Loucy (cell line): Measurements from ENCODE around the gene RIN3.

ENCODE experiments used
- H2AFZ ChIP-seq: fragments of 200-600 bp; sonication (generic); 2 replicates; pipeline ENCODE4 v1.6.0; 2016; ENCODE audit warnings: antibody characterized with exemption, mild to moderate bottlenecking, low read length, moderate library complexity
- H3F3A ChIP-seq: fragments of 200-600 bp; 2 replicates; pipeline ENCODE4 v1.6.0; 2016; ENCODE audit warnings: antibody characterized with exemption, low read depth, mild to moderate bottlenecking
- H3K27me3 ChIP-seq: fragments of 200-600 bp; sonication (generic); 2 replicates; pipeline ENCODE4 v1.6.1; 2014; ENCODE audit warnings: low read length, mild to moderate bottlenecking; ENCODE audit not compliant: insufficient read depth, poor library complexity, severe bottlenecking
- H3K36me3 ChIP-seq: fragments of 200-600 bp; sonication (generic); 2 replicates; pipeline ENCODE4 v1.6.1; 2016; ENCODE audit warnings: low read length; ENCODE audit not compliant: insufficient read depth
- H3K4me1 ChIP-seq: fragments of 200-600 bp; sonication (generic); 2 replicates; pipeline ENCODE4 v1.5.1; 2014; ENCODE audit warnings: low read length, mild to moderate bottlenecking; ENCODE audit not compliant: insufficient read depth, poor library complexity, severe bottlenecking
- H3K4me2 ChIP-seq: fragments of 200-600 bp; sonication (generic); 2 replicates; pipeline ENCODE4 v1.6.0; 2014; ENCODE audit warnings: antibody characterized with exemption, low read length, low read depth, mild to moderate bottlenecking; ENCODE audit not compliant: poor library complexity, severe bottlenecking
- H3K4me3 ChIP-seq: fragments of 200-600 bp; sonication (generic); 2 replicates; pipeline ENCODE4 v1.5.1; 2014; ENCODE audit warnings: low read length, mild to moderate bottlenecking, mixed read lengths; ENCODE audit not compliant: poor library complexity, severe bottlenecking
- H3K79me2 ChIP-seq: fragments of 200-600 bp; sonication (generic); 2 replicates; pipeline ENCODE4 v1.6.1; 2014; ENCODE audit warnings: low read length; ENCODE audit not compliant: insufficient read depth
- H3K9ac ChIP-seq: fragments of 200-600 bp; sonication (generic); 2 replicates; pipeline ENCODE4 v1.6.0; 2014; ENCODE audit warnings: mild to moderate bottlenecking, low read depth, low read length, moderate library complexity; ENCODE audit not compliant: poor library complexity, severe bottlenecking
- H3K9me2 ChIP-seq: fragments of 200-600 bp; sonication (generic); replicated peaks from 2 replicates; pipeline ENCODE4 v1.6.1; 2016; ENCODE audit warnings: low read depth, low read length, mixed read lengths
- H3K9me3 ChIP-seq: fragments of 200-600 bp; sonication (generic); 2 replicates; pipeline ENCODE4 v1.6.1; 2014; ENCODE audit warnings: mild to moderate bottlenecking, antibody characterized with exemption, low read length, low read depth; ENCODE audit not compliant: insufficient read depth
- H4K20me1 ChIP-seq: fragments of 200-600 bp; sonication (generic); 2 replicates; pipeline ENCODE4 v1.6.0; 2014; ENCODE audit warnings: antibody characterized with exemption, low read length, mild to moderate bottlenecking; ENCODE audit not compliant: insufficient read depth, poor library complexity, severe bottlenecking
- CTCF ChIP-seq: fragments of 200-600 bp; sonication (generic); conservative IDR thresholded peaks from 2 replicates; pipeline ENCODE4 v1.5.1; 2014; ENCODE audit warnings: mild to moderate bottlenecking, antibody characterized with exemption, low read length
- EZH2phosphoT487 ChIP-seq: fragments of 200-600 bp; IDR thresholded peaks from 2 replicates; pipeline ENCODE4 v1.6.1; 2018; ENCODE audit warnings: antibody characterized with exemption, mild to moderate bottlenecking, moderate library complexity, borderline replicate concordance

RIN3 gene

GRCh38 chr14:92511453-92512238 is 1.9 kb upstream of the RIN3 start:
- no peak for TF ChIP-seq EZH2phosphoT487
- Histone ChIP-seq H3F3A (no peaks in the 10 kb centered on the region), H2AFZ (no peak overlapping the region), H3K36me3 (no peaks in the 10 kb centered on the region), H3K9me3 (no peaks in the 10 kb centered on the region), H3K4me2 (no peak overlapping the region), H3K79me2 (peaks cover 45% of the 10 kb centered on the region), H3K9me2 (no peaks in the 10 kb centered on the region), H3K4me3 (no peak overlapping the region), H3K9ac (no peak overlapping the region), H3K4me1 (peaks cover 34% of the 10 kb centered on the region), H4K20me1 (peaks cover 5% of the 10 kb centered on the region), H3K27me3 (peaks cover 7% of the 10 kb centered on the region)

- H3K9ac ChIP-seq: peak overlapping the region; percentile 96
- H3K9me2 ChIP-seq: no peaks in the 10 kb centered on the region
- peaks cover 46% of the 10 kb centered on the region for H3K4me1 ChIP-seq
- H4K20me1 ChIP-seq: peaks cover 9% of the 10 kb centered on the region
- peak overlapping the region; percentile 96 for H3K4me3 ChIP-seq
- peaks cover 57% of the 10 kb centered on the region for H3K79me2 ChIP-seq
- H3K9me3 ChIP-seq: no peaks in the 10 kb centered on the region
- H3K4me2 ChIP-seq: peak overlapping the region; percentile 97
- TF ChIP-seq CTCF (no peak), EZH2phosphoT487 (no peak)
- H3K36me3 ChIP-seq: no peaks in the 10 kb centered on the region
- no peaks in the 10 kb centered on the region for H3F3A ChIP-seq
- peak overlapping the region; percentile 85 for H2AFZ ChIP-seq
- peaks cover 7% of the 10 kb centered on the region for H3K27me3 ChIP-seq
Measured at GRCh38 chr14:92512807-92513203, 776 bp upstream of the RIN3 start.

DNA sequence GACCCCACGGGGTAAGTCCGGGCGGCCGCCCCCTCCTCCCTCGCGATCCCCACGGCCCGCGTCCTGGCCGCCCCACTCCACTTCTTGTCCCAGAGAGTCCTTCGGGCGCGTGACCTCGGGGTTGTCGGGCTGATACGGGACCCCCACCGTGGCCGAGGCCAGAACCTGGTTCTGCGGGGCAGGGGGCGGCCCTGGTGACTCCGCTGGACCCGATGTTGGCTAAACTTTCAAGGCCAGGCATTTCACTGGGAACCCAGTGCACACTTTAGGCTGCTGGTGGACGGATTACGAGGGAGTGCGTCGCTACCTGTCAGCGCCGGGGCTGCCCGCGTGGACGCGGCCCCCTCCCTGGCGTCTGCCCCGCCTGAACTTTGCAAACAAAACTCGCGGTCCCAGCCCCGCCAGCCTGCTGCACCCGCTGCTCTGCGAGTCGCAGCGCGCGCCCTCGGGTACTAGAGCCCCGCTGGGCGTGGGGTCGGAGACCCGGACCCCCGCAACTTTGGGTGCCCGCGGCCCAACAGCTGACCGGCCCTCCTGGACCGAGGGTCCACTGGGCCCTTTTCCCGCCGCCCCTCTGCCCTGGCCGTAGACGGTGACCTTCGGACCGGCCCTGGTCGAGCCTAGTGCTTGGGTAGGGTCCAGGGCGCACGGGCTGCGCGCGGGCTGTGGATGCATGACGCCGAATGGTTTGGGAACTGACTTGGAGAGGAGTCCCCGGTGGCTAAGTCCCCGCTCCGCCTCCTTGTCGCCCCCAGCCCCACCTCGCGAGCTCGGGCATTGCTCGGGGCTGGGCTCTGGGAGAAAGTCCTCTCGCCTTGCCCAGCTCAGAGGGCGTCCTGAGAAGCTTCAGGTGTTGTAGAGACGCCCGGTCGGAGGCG is 624 bp downstream of the RIN3 start:
- Histone ChIP-seq H3K27me3 (peaks cover 7% of the 10 kb centered on the region), H3K9me3 (no peaks in the 10 kb centered on the region), H2AFZ (peak overlapping the region; percentile 85), H3K4me3 (peak overlapping the region; percentile 96), H3K36me3 (no peaks in the 10 kb centered on the region), H3F3A (no peaks in the 10 kb centered on the region), H3K4me1 (peaks cover 60% of the 10 kb centered on the region), H3K79me2 (peaks cover 71% of the 10 kb centered on the region), H3K9me2 (no peaks in the 10 kb centered on the region), H4K20me1 (peaks cover 9% of the 10 kb centered on the region), H3K4me2 (peak overlapping the region; percentile 97), H3K9ac (peak overlapping the region; percentile 96)
- TF ChIP-seq EZH2phosphoT487: no peak
- TF ChIP-seq CTCF: no peak
